ENCODE results near the gene AP5S1. TPM values are rescaled to one million over a fixed set of nuclear protein-coding genes. Genes with fewer than 3 reads are reported as not detected.

The AP5S1 gene
- total and polyA plus RNA-seq, 2 of the 13 experiments (the other 11 are each of a cell fraction or from before 2014, with no cell fraction given), result 7.9 to 23.2 TPM

GRCh38 chr20:3786665-3787323 lies 33.6 kb upstream of the AP5S1 start, which contains the start of gene CENPB (continued):
- TF ChIP-seq, protein P1, sequence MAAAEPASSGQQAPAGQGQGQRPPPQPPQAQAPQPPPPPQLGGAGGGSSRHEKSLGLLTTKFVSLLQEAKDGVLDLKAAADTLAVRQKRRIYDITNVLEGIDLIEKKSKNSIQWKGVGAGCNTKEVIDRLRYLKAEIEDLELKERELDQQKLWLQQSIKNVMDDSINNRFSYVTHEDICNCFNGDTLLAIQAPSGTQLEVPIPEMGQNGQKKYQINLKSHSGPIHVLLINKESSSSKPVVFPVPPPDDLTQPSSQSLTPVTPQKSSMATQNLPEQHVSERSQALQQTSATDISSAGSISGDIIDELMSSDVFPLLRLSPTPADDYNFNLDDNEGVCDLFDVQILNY (CRISPR knock-in tag; conservative IDR thresholded peaks at IDR 0.05), result peak; percentile 51
- TF ChIP-seq ZNF253 (CRISPR knock-in tag; IDR thresholded peaks at IDR 0.05; ENCODE audit: borderline replicate concordance) (no peak), GMEB2 (CRISPR knock-in tag; IDR thresholded peaks at IDR 0.05; ENCODE audit: low read depth) (0 out of 2 replicates have a peak, but pooled peaks have one; percentile 31), ETV5 (CRISPR knock-in tag; IDR thresholded peaks at IDR 0.05; ENCODE audit: borderline replicate concordance) (peak; percentile 44; the same call in 1 of the 2 replicates), SCMH1 (CRISPR knock-in tag; IDR thresholded peaks at IDR 0.05; ENCODE audit: borderline replicate concordance) (no peak), ZNF496 (CRISPR knock-in tag; IDR thresholded peaks at IDR 0.05; ENCODE audit: insufficient replicate concordance) (no peak), DNMT1 (CRISPR knock-in tag; IDR thresholded peaks at IDR 0.05) (0 out of 2 replicates have a peak, but pooled peaks have one; percentile 53), PHF20 (CRISPR knock-in tag; IDR thresholded peaks at IDR 0.05) (peak; percentile 24; the same call in 1 of the 2 replicates), MIER2 (CRISPR knock-in tag; IDR thresholded peaks at IDR 0.05) (peak; percentile 81), MAZ (IDR thresholded peaks at IDR 0.05; ENCODE audit: borderline replicate concordance, low read depth, low read length) (peak; percentile 99), MAZ (CRISPR knock-in tag; IDR thresholded peaks at IDR 0.05; ENCODE audit: low read depth) (peak; percentile 98), ZNF138 (CRISPR knock-in tag; IDR thresholded peaks at IDR 0.05; ENCODE audit: low read depth) (no peak), ZBTB7B (CRISPR knock-in tag; IDR thresholded peaks at IDR 0.05) (0 out of 2 replicates have a peak, but pooled peaks have one; percentile 31), SP4 (CRISPR knock-in tag; IDR thresholded peaks at IDR 0.05) (peak; percentile 72; the same call in 1 of the 2 replicates), ZNF790 (CRISPR knock-in tag; IDR thresholded peaks at IDR 0.05; ENCODE audit: borderline replicate concordance) (no peak; the same call in 1 of the 2 replicates)
- TF ChIP-seq, protein P2, sequence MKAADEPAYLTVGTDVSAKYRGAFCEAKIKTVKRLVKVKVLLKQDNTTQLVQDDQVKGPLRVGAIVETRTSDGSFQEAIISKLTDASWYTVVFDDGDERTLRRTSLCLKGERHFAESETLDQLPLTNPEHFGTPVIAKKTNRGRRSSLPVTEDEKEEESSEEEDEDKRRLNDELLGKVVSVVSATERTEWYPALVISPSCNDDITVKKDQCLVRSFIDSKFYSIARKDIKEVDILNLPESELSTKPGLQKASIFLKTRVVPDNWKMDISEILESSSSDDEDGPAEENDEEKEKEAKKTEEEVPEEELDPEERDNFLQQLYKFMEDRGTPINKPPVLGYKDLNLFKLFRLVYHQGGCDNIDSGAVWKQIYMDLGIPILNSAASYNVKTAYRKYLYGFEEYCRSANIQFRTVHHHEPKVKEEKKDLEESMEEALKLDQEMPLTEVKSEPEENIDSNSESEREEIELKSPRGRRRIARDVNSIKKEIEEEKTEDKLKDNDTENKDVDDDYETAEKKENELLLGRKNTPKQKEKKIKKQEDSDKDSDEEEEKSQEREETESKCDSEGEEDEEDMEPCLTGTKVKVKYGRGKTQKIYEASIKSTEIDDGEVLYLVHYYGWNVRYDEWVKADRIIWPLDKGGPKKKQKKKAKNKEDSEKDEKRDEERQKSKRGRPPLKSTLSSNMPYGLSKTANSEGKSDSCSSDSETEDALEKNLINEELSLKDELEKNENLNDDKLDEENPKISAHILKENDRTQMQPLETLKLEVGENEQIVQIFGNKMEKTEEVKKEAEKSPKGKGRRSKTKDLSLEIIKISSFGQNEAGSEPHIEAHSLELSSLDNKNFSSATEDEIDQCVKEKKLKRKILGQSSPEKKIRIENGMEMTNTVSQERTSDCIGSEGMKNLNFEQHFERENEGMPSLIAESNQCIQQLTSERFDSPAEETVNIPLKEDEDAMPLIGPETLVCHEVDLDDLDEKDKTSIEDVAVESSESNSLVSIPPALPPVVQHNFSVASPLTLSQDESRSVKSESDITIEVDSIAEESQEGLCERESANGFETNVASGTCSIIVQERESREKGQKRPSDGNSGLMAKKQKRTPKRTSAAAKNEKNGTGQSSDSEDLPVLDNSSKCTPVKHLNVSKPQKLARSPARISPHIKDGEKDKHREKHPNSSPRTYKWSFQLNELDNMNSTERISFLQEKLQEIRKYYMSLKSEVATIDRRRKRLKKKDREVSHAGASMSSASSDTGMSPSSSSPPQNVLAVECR (CRISPR knock-in tag; IDR thresholded peaks at IDR 0.05; ENCODE audit: borderline replicate concordance), result peak; percentile 41; the same call in 1 of the 2 replicates
- TF ChIP-seq, protein P3, sequence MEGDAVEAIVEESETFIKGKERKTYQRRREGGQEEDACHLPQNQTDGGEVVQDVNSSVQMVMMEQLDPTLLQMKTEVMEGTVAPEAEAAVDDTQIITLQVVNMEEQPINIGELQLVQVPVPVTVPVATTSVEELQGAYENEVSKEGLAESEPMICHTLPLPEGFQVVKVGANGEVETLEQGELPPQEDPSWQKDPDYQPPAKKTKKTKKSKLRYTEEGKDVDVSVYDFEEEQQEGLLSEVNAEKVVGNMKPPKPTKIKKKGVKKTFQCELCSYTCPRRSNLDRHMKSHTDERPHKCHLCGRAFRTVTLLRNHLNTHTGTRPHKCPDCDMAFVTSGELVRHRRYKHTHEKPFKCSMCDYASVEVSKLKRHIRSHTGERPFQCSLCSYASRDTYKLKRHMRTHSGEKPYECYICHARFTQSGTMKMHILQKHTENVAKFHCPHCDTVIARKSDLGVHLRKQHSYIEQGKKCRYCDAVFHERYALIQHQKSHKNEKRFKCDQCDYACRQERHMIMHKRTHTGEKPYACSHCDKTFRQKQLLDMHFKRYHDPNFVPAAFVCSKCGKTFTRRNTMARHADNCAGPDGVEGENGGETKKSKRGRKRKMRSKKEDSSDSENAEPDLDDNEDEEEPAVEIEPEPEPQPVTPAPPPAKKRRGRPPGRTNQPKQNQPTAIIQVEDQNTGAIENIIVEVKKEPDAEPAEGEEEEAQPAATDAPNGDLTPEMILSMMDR (CRISPR knock-in tag; IDR thresholded peaks at IDR 0.05), result peak; percentile 83
- TF ChIP-seq, protein P4, sequence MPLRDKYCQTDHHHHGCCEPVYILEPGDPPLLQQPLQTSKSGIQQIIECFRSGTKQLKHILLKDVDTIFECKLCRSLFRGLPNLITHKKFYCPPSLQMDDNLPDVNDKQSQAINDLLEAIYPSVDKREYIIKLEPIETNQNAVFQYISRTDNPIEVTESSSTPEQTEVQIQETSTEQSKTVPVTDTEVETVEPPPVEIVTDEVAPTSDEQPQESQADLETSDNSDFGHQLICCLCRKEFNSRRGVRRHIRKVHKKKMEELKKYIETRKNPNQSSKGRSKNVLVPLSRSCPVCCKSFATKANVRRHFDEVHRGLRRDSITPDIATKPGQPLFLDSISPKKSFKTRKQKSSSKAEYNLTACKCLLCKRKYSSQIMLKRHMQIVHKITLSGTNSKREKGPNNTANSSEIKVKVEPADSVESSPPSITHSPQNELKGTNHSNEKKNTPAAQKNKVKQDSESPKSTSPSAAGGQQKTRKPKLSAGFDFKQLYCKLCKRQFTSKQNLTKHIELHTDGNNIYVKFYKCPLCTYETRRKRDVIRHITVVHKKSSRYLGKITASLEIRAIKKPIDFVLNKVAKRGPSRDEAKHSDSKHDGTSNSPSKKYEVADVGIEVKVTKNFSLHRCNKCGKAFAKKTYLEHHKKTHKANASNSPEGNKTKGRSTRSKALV (CRISPR knock-in tag; IDR thresholded peaks at IDR 0.05), result no peak

Measured in HepG2 (cell line).